Measurements from ENCODE around the gene MAGOHB. TPM values are rescaled to one million over a fixed set of nuclear protein-coding genes. Genes with fewer than 3 reads are reported as not detected.

Gene MAGOHB
- total and polyA plus RNA-seq, 4 donors, result 19.3 to 39.7 (median 23.1) TPM

GRCh38 chr12:10600988-10601387 is 12.4 kb downstream of the MAGOHB start:
- TF ChIP-seq, protein P1, sequence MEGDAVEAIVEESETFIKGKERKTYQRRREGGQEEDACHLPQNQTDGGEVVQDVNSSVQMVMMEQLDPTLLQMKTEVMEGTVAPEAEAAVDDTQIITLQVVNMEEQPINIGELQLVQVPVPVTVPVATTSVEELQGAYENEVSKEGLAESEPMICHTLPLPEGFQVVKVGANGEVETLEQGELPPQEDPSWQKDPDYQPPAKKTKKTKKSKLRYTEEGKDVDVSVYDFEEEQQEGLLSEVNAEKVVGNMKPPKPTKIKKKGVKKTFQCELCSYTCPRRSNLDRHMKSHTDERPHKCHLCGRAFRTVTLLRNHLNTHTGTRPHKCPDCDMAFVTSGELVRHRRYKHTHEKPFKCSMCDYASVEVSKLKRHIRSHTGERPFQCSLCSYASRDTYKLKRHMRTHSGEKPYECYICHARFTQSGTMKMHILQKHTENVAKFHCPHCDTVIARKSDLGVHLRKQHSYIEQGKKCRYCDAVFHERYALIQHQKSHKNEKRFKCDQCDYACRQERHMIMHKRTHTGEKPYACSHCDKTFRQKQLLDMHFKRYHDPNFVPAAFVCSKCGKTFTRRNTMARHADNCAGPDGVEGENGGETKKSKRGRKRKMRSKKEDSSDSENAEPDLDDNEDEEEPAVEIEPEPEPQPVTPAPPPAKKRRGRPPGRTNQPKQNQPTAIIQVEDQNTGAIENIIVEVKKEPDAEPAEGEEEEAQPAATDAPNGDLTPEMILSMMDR (IDR thresholded peaks at IDR 0.05; ENCODE audit: control extremely low read depth, extremely low read depth), result no peak
- ATAC-seq (ENCODE audit: insufficient read depth, low FRiP score) (no peak), DNase-seq (no peak)
- Histone ChIP-seq H3K36me3 (ENCODE audit: control insufficient read depth in 4 of 4, insufficient read depth in 4 of 4, low read length in 4 of 4) (peaks cover 0 to 9% (median 3%) of the 10 kb centered on the region in 4 donors), H3K4me3 (no peak overlapping the region), H3K4me1 (ENCODE audit: control insufficient read depth in 5 of 5, insufficient read depth in 5 of 5, low read length in 5 of 5) (no peaks in the 10 kb centered on the region), H3K9me3 (ENCODE audit: control insufficient read depth in 4 of 4, insufficient read depth in 3 of 4, low read length in 3 of 4) (no peaks in the 10 kb centered on the region), H3K27me3 (ENCODE audit: control insufficient read depth in 3 of 3, insufficient read depth in 3 of 3, low read length in 2 of 3) (no peaks in the 10 kb centered on the region), H3K27ac (ENCODE audit: low read depth in 1 of 2, low read length in 1 of 2) (no peak overlapping the region), H3K9ac (ENCODE audit: insufficient read depth in 1 of 2, low read length in 2 of 2) (no peak overlapping the region)
- WGBS, 2 donors, result 73 to 82% methylated on average over 6 of the region's 6 CpGs

- H3K9me3 ChIP-seq (ENCODE audit: control insufficient read depth in 4 of 4, insufficient read depth in 3 of 4, low read length in 3 of 4), result no peaks in the 10 kb centered on the region
- TF ChIP-seq, protein P1 (IDR thresholded peaks at IDR 0.05; ENCODE audit: control extremely low read depth, extremely low read depth), result no peak
- no peak for DNase-seq
- no peak overlapping the region for H3K4me3 ChIP-seq
- H3K9ac ChIP-seq (ENCODE audit: insufficient read depth in 1 of 2, low read length in 2 of 2), result no peak overlapping the region
- H3K36me3 ChIP-seq (ENCODE audit: control insufficient read depth in 4 of 4, insufficient read depth in 4 of 4, low read length in 4 of 4), result peaks cover 0 to 6% (median 3%) of the 10 kb centered on the region in 4 donors
- no peaks in the 10 kb centered on the region for H3K4me1 ChIP-seq (ENCODE audit: control insufficient read depth in 5 of 5, insufficient read depth in 5 of 5, low read length in 5 of 5)
- 33 to 53% methylated on average over 2 of the region's 2 CpGs for WGBS, 2 donors
- H3K27me3 ChIP-seq (ENCODE audit: control insufficient read depth in 3 of 3, insufficient read depth in 3 of 3, low read length in 2 of 3), result no peaks in the 10 kb centered on the region
- no peak for ATAC-seq (ENCODE audit: insufficient read depth, low FRiP score)
- no peak overlapping the region for H3K27ac ChIP-seq (ENCODE audit: low read depth in 1 of 2, low read length in 1 of 2)
Measured at GRCh38 chr12:10595881-10596280, 17.5 kb downstream of the MAGOHB start.

GRCh38 chr12:10590966-10591365 is 22.4 kb downstream of the MAGOHB start:
- Histone ChIP-seq H3K27me3 (ENCODE audit: control insufficient read depth in 3 of 3, insufficient read depth in 3 of 3, low read length in 2 of 3) (no peaks in the 10 kb centered on the region), H3K4me3 (no peak overlapping the region), H3K36me3 (ENCODE audit: control insufficient read depth in 4 of 4, insufficient read depth in 4 of 4, low read length in 4 of 4) (peaks cover 0 to 3% (median under 1%) of the 10 kb centered on the region in 4 donors), H3K9me3 (ENCODE audit: control insufficient read depth in 4 of 4, insufficient read depth in 3 of 4, low read length in 3 of 4) (no peaks in the 10 kb centered on the region), H3K9ac (ENCODE audit: insufficient read depth in 1 of 2, low read length in 2 of 2) (no peak overlapping the region), H3K27ac (ENCODE audit: low read depth in 1 of 2, low read length in 1 of 2) (no peak overlapping the region), H3K4me1 (ENCODE audit: control insufficient read depth in 5 of 5, insufficient read depth in 5 of 5, low read length in 5 of 5) (no peaks in the 10 kb centered on the region)
- TF ChIP-seq, protein P1 (IDR thresholded peaks at IDR 0.05; ENCODE audit: control extremely low read depth, extremely low read depth), result no peak
- DNase-seq (no peak), ATAC-seq (ENCODE audit: insufficient read depth, low FRiP score) (no peak)
- 98 to 100% methylated on average over 3 of the region's 3 CpGs for WGBS, 2 donors

DNA sequence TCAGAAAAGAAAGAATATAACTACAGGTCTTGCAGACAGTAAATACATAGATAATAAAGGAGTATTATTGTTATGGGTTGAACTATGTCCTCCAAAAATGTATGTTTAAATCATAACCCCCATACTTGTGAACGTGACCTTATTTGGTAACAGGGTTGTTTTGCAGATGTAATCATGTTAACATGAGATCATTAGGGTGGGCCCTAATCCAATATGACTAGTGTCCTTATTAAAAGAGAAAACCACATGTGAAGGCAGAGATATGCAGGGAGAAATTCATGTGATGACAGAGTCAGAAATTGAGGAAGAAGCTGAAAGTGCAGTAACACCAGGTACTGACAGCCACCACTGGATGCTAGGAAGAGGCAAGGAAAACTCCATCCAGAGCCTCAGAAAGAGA is 29.0 kb downstream of the MAGOHB start:
- peaks cover 0 to 3% (median 0%) of the 10 kb centered on the region in 4 donors for H3K9me3 ChIP-seq (ENCODE audit: control insufficient read depth in 4 of 4, insufficient read depth in 3 of 4, low read length in 3 of 4)
- peaks cover 0 to 4% (median 1%) of the 10 kb centered on the region in 4 donors for H3K36me3 ChIP-seq (ENCODE audit: control insufficient read depth in 4 of 4, insufficient read depth in 4 of 4, low read length in 4 of 4)
- no peak overlapping the region for H3K27ac ChIP-seq (ENCODE audit: low read depth in 1 of 2, low read length in 1 of 2)
- no peaks in the 10 kb centered on the region for H3K4me1 ChIP-seq (ENCODE audit: control insufficient read depth in 5 of 5, insufficient read depth in 5 of 5, low read length in 5 of 5)
- H3K27me3 ChIP-seq (ENCODE audit: control insufficient read depth in 3 of 3, insufficient read depth in 3 of 3, low read length in 2 of 3), result no peaks in the 10 kb centered on the region
- no peak overlapping the region for H3K4me3 ChIP-seq
- ATAC-seq (ENCODE audit: insufficient read depth, low FRiP score) (no peak), DNase-seq (no peak)
- WGBS, 2 donors, result 89 to 94% methylated on average over 1 of the region's 1 CpG
- H3K9ac ChIP-seq (ENCODE audit: insufficient read depth in 1 of 2, low read length in 2 of 2), result no peak overlapping the region
- TF ChIP-seq, protein P1 (IDR thresholded peaks at IDR 0.05; ENCODE audit: control extremely low read depth, extremely low read depth), result no peak

Data from lung (tissue), 12 donors.